Endodermal cell (in vitro differentiated cells): Measurements from ENCODE around the gene JAKMIP1. TPM values are rescaled to one million over a fixed set of nuclear protein-coding genes. Genes with fewer than 3 reads are reported as not detected.
A peak's percentile ranks its signal among the peaks of the same experiment; 100 is the strongest.

Experiments used
- DNase-seq: peaks from one replicate; pipeline ENCODE4 v3.0.0-alpha.2; 2017
- H3K27ac ChIP-seq: 2 replicates; pipeline ENCODE4 v1.5.1; 2013; ENCODE audit warnings: mild to moderate bottlenecking, low read depth, low read length, moderate library complexity
- H3K27me3 ChIP-seq: 2 replicates; pipeline ENCODE4 v1.6.1; 2013; ENCODE audit warnings: mild to moderate bottlenecking, low read length, moderate library complexity; ENCODE audit not compliant: insufficient read depth, control insufficient read depth, poor library complexity, severe bottlenecking
- H3K36me3 ChIP-seq: 2 replicates; pipeline ENCODE4 v1.7.0; 2013; ENCODE audit warnings: mild to moderate bottlenecking, low read length, moderate library complexity; ENCODE audit not compliant: control insufficient read depth, insufficient read depth
- H3K4me1 ChIP-seq: one replicate; pipeline ENCODE4 v1.7.0; 2013; ENCODE audit warnings: low read length; ENCODE audit not compliant: control insufficient read depth, insufficient read depth
- H3K4me3 ChIP-seq: 2 replicates; pipeline ENCODE4 v1.5.1; 2013; ENCODE audit warnings: mild to moderate bottlenecking, low read length, moderate library complexity
- H3K9ac ChIP-seq: 2 replicates; pipeline ENCODE4 v1.6.1; 2013; ENCODE audit warnings: mild to moderate bottlenecking, low read length, moderate library complexity; ENCODE audit not compliant: poor library complexity, severe bottlenecking; ENCODE audit errors: extremely low read depth
- H3K9me3 ChIP-seq: 2 replicates; pipeline ENCODE4 v1.6.1; 2013; ENCODE audit warnings: mild to moderate bottlenecking, low read length, moderate library complexity; ENCODE audit not compliant: control insufficient read depth
- H3K27ac Mint-ChIP-seq: 2 replicates; pipeline ENCODE4 v1.8.0; 2020; ENCODE audit warnings: mixed read lengths
- H3K27me3 Mint-ChIP-seq: 2 replicates; pipeline ENCODE4 v1.8.0; 2021; ENCODE audit warnings: mild to moderate bottlenecking, mixed read lengths; ENCODE audit not compliant: insufficient read depth
- H3K36me3 Mint-ChIP-seq: 2 replicates; pipeline ENCODE4 v1.8.0; 2020; ENCODE audit warnings: low read depth, mixed read lengths
- H3K4me1 Mint-ChIP-seq: 2 replicates; pipeline ENCODE4 v1.8.0; 2020; ENCODE audit warnings: mixed read lengths
- H3K4me3 Mint-ChIP-seq: 2 replicates; pipeline ENCODE4 v1.8.0; 2020; ENCODE audit warnings: mild to moderate bottlenecking, moderate library complexity, mixed read lengths
- H3K9me3 Mint-ChIP-seq: 2 replicates; pipeline ENCODE4 v1.8.0; 2020; ENCODE audit warnings: mild to moderate bottlenecking, mixed read lengths
- WGBS, 2 experiments: methylation state at CpG; one replicate each; pipeline versions ENCODE4 v1.1.5 to v1.1.7; 2013; ENCODE audit warnings: missing lambda C conversion rate in 2 of 2, mixed read lengths in 1 of 2; ENCODE audit not compliant: insufficient coverage in 1 of 2, insufficient read length in 1 of 2; 5-methylcytosine and 5-hydroxymethylcytosine counted together
- total RNA-seq, 2 donors: library from RNA; stranded (reverse); fragmentation: NEBNext Ultra II Directional in 1 of 2; extraction: Animal tissue kit (Norgen Biotek cat#: 25700) in 1 of 2; gene quantifications; 2 replicates in 1 of 2; 3 replicates in 1 of 2; pipeline ENCODE4 v1.2.1, GENCODE V29; 2021
- TF ChIP-seq, protein P1 (sequence below): fragments of 200-600 bp; sonication (generic); conservative IDR thresholded peaks from 2 replicates; pipeline ENCODE4 v1.5.0; 2021; ENCODE audit warnings: antibody characterized with exemption, mild to moderate bottlenecking

The JAKMIP1 gene
- total RNA-seq, 2 donors from 2014 or later = 10.4 to 11.2 TPM

DNA sequence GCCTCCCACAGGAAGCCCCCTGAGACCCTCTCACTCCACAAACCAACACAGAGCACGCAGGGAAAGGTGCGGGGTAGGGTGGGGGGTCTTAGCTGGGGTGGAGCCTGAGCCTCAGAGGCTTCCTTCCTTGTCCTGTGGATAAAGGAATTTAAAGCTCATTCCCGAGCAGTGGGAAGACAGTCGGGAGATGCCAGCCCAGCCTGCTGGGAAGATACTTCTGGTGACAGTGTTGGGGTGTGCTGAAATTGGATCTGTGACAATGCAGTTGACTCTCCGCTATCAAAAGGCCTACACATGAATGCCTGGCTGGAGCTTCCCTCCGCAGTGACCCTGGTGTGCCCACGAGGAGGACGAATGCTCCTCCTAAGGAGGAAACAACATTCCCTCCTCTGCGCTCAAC is 45.5 kb downstream of the JAKMIP1 start:
- Histone ChIP-seq H3K9ac (no peak overlapping the region), H3K4me3 (no peak overlapping the region), H3K4me1 (peaks cover 16% of the 10 kb centered on the region), H3K9me3 (no peaks in the 10 kb centered on the region), H3K27ac (no peak overlapping the region), H3K36me3 (no peaks in the 10 kb centered on the region), H3K27me3 (no peaks in the 10 kb centered on the region)
- Mint-ChIP-seq H3K27ac (peak overlapping the region; percentile 68), H3K9me3 (no peaks in the 10 kb centered on the region), H3K4me3 (no peak overlapping the region), H3K27me3 (no peaks in the 10 kb centered on the region), H3K4me1 (peaks cover 38% of the 10 kb centered on the region), H3K36me3 (peaks cover 6% of the 10 kb centered on the region)
- DNase-seq = peak; percentile 67
- WGBS, 2 experiments = 70 to 73% methylated on average over 5 to 9 of the region's 9 CpGs
- TF ChIP-seq, protein P1, sequence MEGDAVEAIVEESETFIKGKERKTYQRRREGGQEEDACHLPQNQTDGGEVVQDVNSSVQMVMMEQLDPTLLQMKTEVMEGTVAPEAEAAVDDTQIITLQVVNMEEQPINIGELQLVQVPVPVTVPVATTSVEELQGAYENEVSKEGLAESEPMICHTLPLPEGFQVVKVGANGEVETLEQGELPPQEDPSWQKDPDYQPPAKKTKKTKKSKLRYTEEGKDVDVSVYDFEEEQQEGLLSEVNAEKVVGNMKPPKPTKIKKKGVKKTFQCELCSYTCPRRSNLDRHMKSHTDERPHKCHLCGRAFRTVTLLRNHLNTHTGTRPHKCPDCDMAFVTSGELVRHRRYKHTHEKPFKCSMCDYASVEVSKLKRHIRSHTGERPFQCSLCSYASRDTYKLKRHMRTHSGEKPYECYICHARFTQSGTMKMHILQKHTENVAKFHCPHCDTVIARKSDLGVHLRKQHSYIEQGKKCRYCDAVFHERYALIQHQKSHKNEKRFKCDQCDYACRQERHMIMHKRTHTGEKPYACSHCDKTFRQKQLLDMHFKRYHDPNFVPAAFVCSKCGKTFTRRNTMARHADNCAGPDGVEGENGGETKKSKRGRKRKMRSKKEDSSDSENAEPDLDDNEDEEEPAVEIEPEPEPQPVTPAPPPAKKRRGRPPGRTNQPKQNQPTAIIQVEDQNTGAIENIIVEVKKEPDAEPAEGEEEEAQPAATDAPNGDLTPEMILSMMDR = no peak

DNA sequence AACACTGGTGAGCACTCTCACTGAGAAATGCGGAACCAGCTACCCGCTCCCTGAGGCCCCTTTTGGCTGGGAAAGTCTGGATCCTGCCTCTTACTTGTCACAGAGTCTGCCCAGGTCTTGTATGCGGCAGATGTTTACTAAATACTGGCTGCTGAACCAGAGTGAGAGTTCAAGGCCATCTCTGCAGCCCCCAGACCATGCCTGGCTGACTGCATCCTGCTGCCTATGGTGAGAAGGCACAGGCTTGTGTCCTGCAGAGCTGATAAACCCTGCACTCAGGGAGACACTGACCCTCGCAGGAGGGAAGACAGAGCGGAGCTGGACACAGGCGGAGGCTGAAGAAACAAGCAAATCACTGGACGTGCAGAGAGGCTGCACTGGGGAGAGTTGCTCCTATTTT is 46.5 kb downstream of the JAKMIP1 start:
- Histone ChIP-seq H3K27me3 (no peaks in the 10 kb centered on the region), H3K4me1 (peaks cover 16% of the 10 kb centered on the region), H3K4me3 (no peak overlapping the region), H3K36me3 (no peaks in the 10 kb centered on the region), H3K9ac (no peak overlapping the region), H3K27ac (no peak overlapping the region), H3K9me3 (no peaks in the 10 kb centered on the region)
- no peaks in the 10 kb centered on the region for H3K9me3 Mint-ChIP-seq
- 85 to 94% methylated on average over 7 of the region's 7 CpGs for WGBS, 2 experiments
- H3K27me3 Mint-ChIP-seq = no peaks in the 10 kb centered on the region
- TF ChIP-seq, protein P1 = no peak
- H3K4me3 Mint-ChIP-seq = no peak overlapping the region
- H3K4me1 Mint-ChIP-seq = peaks cover 33% of the 10 kb centered on the region
- H3K36me3 Mint-ChIP-seq = peaks cover 6% of the 10 kb centered on the region
- peak; percentile 59 for DNase-seq
- H3K27ac Mint-ChIP-seq = no peak overlapping the region

DNA sequence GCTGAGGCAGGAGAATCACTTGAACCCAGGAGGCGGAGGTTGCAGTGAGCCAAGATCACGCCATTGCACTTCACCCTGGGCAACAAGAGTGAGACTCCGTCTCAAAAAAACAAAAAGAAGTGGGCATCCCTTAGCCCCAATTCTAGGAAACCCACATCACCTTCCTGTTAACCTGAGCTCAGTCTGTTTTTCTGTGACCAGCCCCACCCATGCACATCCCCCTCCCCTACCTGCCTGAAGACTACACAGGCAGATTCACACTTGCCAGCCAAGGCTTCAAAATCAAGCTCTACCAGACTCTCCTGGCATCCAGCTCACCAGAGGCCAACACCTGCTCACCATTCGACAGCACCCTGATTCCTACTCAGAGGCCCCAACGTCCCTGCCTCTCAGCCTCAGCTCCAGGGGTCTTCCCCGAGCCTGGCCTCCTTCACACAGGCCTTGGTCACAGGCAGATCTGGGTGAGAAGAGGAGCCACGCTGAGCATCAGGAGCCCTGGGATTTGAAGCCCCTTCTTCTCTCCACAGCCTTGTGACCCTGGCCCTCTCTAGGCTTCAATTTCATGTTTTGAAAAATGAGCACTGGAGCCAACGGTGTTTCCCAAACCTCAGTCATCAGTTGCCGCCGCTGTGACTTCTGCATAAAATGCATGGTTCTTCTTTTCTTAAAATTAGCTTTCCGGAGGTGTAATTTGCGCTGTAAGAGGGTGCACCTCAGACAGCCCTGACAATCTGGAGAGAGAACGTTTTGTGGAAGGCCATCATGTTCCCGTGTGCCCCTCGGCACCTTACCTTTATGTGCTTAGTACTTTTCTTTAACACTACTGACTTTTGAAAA is 47.3 kb downstream of the JAKMIP1 start:
- Histone ChIP-seq H3K4me1 (peaks cover 16% of the 10 kb centered on the region), H3K36me3 (no peaks in the 10 kb centered on the region), H3K9me3 (no peaks in the 10 kb centered on the region), H3K27me3 (no peaks in the 10 kb centered on the region), H3K4me3 (no peak overlapping the region), H3K27ac (no peak overlapping the region), H3K9ac (no peak overlapping the region)
- Mint-ChIP-seq H3K9me3 (no peaks in the 10 kb centered on the region), H3K27me3 (no peaks in the 10 kb centered on the region), H3K4me1 (peaks cover 33% of the 10 kb centered on the region), H3K4me3 (no peak overlapping the region), H3K36me3 (peaks cover 9% of the 10 kb centered on the region), H3K27ac (no peak overlapping the region)
- WGBS, 2 experiments = 87 to 94% methylated on average over 11 to 15 of the region's 15 CpGs
- TF ChIP-seq, protein P1 = no peak
- DNase-seq = no peak
